MM.1S (cell line): ENCODE data around the gene IL26.

Source experiments
- EZH2 ChIP-seq: fragments of 300-600 bp; sonication (generic); optimal IDR thresholded peaks from 2 replicates; pipeline ENCODE3; 2017; ENCODE audit warnings: low read depth, mild to moderate bottlenecking, antibody characterized with exemption, low read length, mixed read lengths
- EZH2phosphoT487 ChIP-seq: fragments of 300-600 bp; sonication (generic); IDR thresholded peaks from 2 replicates; pipeline ENCODE4 v1.6.1; 2018; ENCODE audit warnings: antibody characterized with exemption, low read length
- TF ChIP-seq, protein P1 (sequence below): fragments of 300-600 bp; sonication (generic); IDR thresholded peaks from 2 replicates; pipeline ENCODE4 v1.5.1; 2016; ENCODE audit warnings: antibody characterized with exemption, low read length, mixed read lengths

DNA sequence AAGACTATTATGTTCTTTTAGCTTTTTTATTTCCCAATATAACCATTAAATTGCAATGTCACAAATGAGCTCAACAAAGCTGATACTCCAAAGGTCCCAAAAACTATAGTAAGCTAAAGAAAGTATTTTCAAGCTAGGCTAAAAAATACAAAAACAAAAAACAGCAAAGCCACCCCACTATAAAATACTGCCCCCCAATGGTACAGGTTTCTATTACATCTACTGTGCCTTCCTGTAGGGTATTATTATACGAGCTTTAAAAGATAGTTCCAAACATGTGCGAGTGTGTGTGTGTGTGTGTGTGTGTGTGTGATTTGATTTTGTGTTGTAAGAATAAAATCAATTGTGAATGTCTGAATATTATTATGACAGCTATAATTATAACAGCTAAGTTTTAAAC, 67.2 kb downstream of the IL26 start:
- TF ChIP-seq, protein P1, sequence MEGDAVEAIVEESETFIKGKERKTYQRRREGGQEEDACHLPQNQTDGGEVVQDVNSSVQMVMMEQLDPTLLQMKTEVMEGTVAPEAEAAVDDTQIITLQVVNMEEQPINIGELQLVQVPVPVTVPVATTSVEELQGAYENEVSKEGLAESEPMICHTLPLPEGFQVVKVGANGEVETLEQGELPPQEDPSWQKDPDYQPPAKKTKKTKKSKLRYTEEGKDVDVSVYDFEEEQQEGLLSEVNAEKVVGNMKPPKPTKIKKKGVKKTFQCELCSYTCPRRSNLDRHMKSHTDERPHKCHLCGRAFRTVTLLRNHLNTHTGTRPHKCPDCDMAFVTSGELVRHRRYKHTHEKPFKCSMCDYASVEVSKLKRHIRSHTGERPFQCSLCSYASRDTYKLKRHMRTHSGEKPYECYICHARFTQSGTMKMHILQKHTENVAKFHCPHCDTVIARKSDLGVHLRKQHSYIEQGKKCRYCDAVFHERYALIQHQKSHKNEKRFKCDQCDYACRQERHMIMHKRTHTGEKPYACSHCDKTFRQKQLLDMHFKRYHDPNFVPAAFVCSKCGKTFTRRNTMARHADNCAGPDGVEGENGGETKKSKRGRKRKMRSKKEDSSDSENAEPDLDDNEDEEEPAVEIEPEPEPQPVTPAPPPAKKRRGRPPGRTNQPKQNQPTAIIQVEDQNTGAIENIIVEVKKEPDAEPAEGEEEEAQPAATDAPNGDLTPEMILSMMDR: peak; percentile 43
- TF ChIP-seq EZH2 (no peak), EZH2phosphoT487 (no peak)
